ENCODE data around the gene AKR1B15.

The AKR1B15 gene

GRCh38 chr7:134619627-134620331 is 70.9 kb downstream of the AKR1B15 start:
- peak; percentile 52 for DNase-seq

- DNase-seq = no peak
Observed at GRCh38 chr7:134622303-134622995, 73.5 kb downstream of the AKR1B15 start.

- no peak for DNase-seq
Observed at GRCh38 chr7:134623193-134623592, 74.3 kb downstream of the AKR1B15 start.

- DNase-seq = no peak
Observed at GRCh38 chr7:134625550-134625949, 76.6 kb downstream of the AKR1B15 start.

GRCh38 chr7:134627109-134627774 is 78.3 kb downstream of the AKR1B15 start:
- DNase-seq = no peak

GRCh38 chr7:134627775-134628153 is 78.9 kb downstream of the AKR1B15 start:
- DNase-seq = no peak

- DNase-seq = no peak
Observed at GRCh38 chr7:134629445-134629844, 80.5 kb downstream of the AKR1B15 start.
